HG02973 (cell line): Measurements from ENCODE around the gene ABHD17B.
"Not testable (repeated sequence)": the region's sequence is repeated elsewhere in the genome, so short reads cannot be mapped to it uniquely, and the experiment has no call there.

Experiments used
- ATAC-seq: cut with Tn5 transposase; IDR thresholded peaks from one replicate; pipeline ENCODE4 v1.9.1; 2021; ENCODE audit warnings: moderate library complexity; ENCODE audit not compliant: unreplicated experiment

Gene ABHD17B

GRCh38 chr9:71911061-71911907, at the start of gene ABHD17B, which contains the start of gene C9orf85:
ABHD17B (minus strand) TSS chr9:71911193; CDS start chr9:71875080, 36,113 bp downstream.
C9orf85 (plus strand) TSS chr9:71911639; CDS start chr9:71911735, 96 bp downstream.
- ATAC-seq = peak; percentile 93

GRCh38 chr9:71955300-71955915, 44.4 kb upstream of the ABHD17B start:
- ATAC-seq = no peak

- ATAC-seq = not testable (repeated sequence)
Measured at GRCh38 chr9:71954652-71955051, 43.7 kb upstream of the ABHD17B start.

GRCh38 chr9:71944754-71945375, 33.9 kb upstream of the ABHD17B start:
- no peak for ATAC-seq

- ATAC-seq = no peak
Measured at GRCh38 chr9:71941998-71942567, 31.1 kb upstream of the ABHD17B start.

- no peak for ATAC-seq
Measured at GRCh38 chr9:71941060-71941568, 30.1 kb upstream of the ABHD17B start.

- no peak for ATAC-seq
Measured at GRCh38 chr9:71937898-71938297, 26.9 kb upstream of the ABHD17B start.

- ATAC-seq = no peak
Measured at GRCh38 chr9:71937070-71937625, 26.2 kb upstream of the ABHD17B start.

- ATAC-seq = no peak
Measured at GRCh38 chr9:71936066-71936465, 25.1 kb upstream of the ABHD17B start.

- no peak for ATAC-seq
Measured at GRCh38 chr9:71931166-71931565, 20.2 kb upstream of the ABHD17B start.

- ATAC-seq = no peak
Measured at GRCh38 chr9:71929791-71930440, 18.9 kb upstream of the ABHD17B start.

GRCh38 chr9:71929223-71929622, 18.2 kb upstream of the ABHD17B start:
- no peak for ATAC-seq

GRCh38 chr9:71928806-71929205, 17.8 kb upstream of the ABHD17B start:
- ATAC-seq = no peak

GRCh38 chr9:71928376-71928775, 17.4 kb upstream of the ABHD17B start:
- ATAC-seq = no peak

GRCh38 chr9:71925834-71926233, 14.8 kb upstream of the ABHD17B start:
- ATAC-seq = no peak

- ATAC-seq = no peak
Measured at GRCh38 chr9:71924576-71924975, 13.6 kb upstream of the ABHD17B start.

- no peak for ATAC-seq
Measured at GRCh38 chr9:71921190-71921814, 10.3 kb upstream of the ABHD17B start.

GRCh38 chr9:71920456-71921189, 9.6 kb upstream of the ABHD17B start:
- no peak for ATAC-seq

- no peak for ATAC-seq
Measured at GRCh38 chr9:71918419-71918818, 7.4 kb upstream of the ABHD17B start.
